Measurements from ENCODE around the gene PBXIP1.

DNA sequence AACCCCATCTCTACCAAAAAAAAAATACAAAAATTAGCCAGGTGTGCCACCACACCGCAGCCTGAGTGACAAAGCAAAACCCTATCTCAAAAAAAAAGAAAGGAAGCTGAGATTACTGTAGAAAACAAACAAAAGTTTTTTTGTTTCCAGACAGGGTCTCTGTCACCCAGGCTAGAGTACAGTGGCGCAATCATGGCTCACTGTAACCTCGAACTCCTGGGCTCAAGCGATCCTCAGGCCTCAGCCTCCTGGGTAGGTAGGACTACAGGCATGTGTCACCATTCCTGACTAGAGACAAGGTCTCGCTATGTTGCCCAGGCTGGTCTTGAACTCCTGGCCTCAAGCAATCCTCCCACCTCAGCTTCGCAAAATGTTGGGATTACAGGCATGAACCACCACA, 8.5 kb upstream of the PBXIP1 start:
- no peak for TF ChIP-seq EZH2 (IDR thresholded peaks at IDR 0.05; ENCODE audit: insufficient read depth, poor library complexity, severe bottlenecking)
- TF ChIP-seq EZH2phosphoT487 (IDR thresholded peaks at IDR 0.05; ENCODE audit: insufficient read depth, low read depth): no peak

Data from GM23248 (cell line).